ENCODE results near the gene AFF1.

GRCh38 chr4:87019898-87020297 lies 85.1 kb downstream of the AFF1 start:
- TF ChIP-seq CTCF (optimal IDR thresholded peaks at IDR 0.05 in 1 of 3, IDR thresholded peaks at IDR 0.05 in 1 of 3, conservative IDR thresholded peaks at IDR 0.05 in 1 of 3; ENCODE audit: extremely low read depth in 1 of 3, insufficient read depth in 2 of 3, low read length in 3 of 3) (no peak), EZH2 (IDR thresholded peaks at IDR 0.05; ENCODE audit: low read length) (no peak)

All from keratinocyte (primary cell).